ENCODE results near the gene CMPK1.

Gene CMPK1

GRCh38 chr1:47402591-47402990 lies 69.0 kb downstream of the CMPK1 start:
- POLR2A ChIA-PET (ENCODE audit: low non-redundant PET): no interaction called here
- H3K27ac ChIP-seq: no peak overlapping the region
- TF ChIP-seq, protein P1, sequence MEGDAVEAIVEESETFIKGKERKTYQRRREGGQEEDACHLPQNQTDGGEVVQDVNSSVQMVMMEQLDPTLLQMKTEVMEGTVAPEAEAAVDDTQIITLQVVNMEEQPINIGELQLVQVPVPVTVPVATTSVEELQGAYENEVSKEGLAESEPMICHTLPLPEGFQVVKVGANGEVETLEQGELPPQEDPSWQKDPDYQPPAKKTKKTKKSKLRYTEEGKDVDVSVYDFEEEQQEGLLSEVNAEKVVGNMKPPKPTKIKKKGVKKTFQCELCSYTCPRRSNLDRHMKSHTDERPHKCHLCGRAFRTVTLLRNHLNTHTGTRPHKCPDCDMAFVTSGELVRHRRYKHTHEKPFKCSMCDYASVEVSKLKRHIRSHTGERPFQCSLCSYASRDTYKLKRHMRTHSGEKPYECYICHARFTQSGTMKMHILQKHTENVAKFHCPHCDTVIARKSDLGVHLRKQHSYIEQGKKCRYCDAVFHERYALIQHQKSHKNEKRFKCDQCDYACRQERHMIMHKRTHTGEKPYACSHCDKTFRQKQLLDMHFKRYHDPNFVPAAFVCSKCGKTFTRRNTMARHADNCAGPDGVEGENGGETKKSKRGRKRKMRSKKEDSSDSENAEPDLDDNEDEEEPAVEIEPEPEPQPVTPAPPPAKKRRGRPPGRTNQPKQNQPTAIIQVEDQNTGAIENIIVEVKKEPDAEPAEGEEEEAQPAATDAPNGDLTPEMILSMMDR (conservative IDR thresholded peaks at IDR 0.05; ENCODE audit: low read depth): no peak
- CTCF ChIA-PET: interaction anchor here (0.7 kb wide), 1 partner anchor 14 kb away, joined by 4 read pairs; no protein-coding TSS in a partner anchor
- DNase-seq (ENCODE audit: low spot score): no peak

- POLR2A ChIA-PET (ENCODE audit: low non-redundant PET): no interaction called here
- H3K27ac ChIP-seq: no peak overlapping the region
- no peak for DNase-seq (ENCODE audit: low spot score)
- TF ChIP-seq, protein P1 (conservative IDR thresholded peaks at IDR 0.05; ENCODE audit: low read depth): no peak
- CTCF ChIA-PET: interaction anchor here (0.7 kb wide), 1 partner anchor 15 kb away, joined by 4 read pairs; no protein-coding TSS in a partner anchor
Observed at GRCh38 chr1:47403321-47403910, 69.8 kb downstream of the CMPK1 start.

GRCh38 chr1:47405697-47406096 lies 72.1 kb downstream of the CMPK1 start:
- ChIA-PET CTCF (no interaction called here), POLR2A (ENCODE audit: low non-redundant PET) (no interaction called here)
- H3K27ac ChIP-seq: no peak overlapping the region
- TF ChIP-seq, protein P1 (conservative IDR thresholded peaks at IDR 0.05; ENCODE audit: low read depth): no peak
- DNase-seq (ENCODE audit: low spot score): no peak

DNA sequence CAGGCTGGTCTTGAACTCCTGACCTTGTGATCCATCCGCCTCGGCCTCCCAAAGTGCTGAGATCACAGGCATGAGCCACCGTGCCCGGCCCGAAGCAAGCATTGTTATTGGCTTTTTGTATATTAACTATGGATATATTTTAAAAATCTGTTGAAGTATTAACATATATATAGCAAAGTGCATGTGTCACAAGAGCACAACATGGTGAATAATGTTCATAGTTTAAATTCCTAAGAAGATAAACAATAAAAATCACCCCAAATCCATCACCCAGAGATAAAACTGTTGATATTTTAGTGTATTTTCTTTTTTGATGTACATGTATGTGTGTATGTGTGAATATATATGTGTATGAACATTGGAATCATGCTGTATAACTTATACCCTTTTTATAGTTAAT lies 73.4 kb downstream of the CMPK1 start:
- TF ChIP-seq, protein P1 (conservative IDR thresholded peaks at IDR 0.05; ENCODE audit: low read depth): no peak
- no peak overlapping the region for H3K27ac ChIP-seq
- CTCF ChIA-PET: no interaction called here
- POLR2A ChIA-PET (ENCODE audit: low non-redundant PET): no interaction called here
- DNase-seq (ENCODE audit: low spot score): no peak

DNA sequence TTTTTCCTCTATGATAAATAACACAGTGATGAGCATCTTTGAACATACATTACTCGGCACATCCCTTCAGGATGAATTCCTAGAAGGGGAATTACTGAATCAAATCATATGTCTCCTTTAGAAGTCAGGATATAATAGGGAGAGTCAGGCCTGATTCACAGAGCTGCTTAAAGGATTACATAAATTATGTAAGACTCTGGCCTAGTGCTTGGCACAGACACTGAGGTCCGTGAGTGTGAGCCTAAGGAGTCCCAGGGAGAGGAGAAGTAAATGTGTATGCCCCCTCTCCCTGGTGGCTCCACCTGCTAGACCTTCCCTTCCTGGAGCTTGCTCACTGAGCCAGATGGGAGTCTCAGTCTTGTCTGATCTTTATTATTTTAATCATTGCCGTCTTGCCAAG lies 73.9 kb downstream of the CMPK1 start:
- TF ChIP-seq, protein P1 (conservative IDR thresholded peaks at IDR 0.05; ENCODE audit: low read depth): no peak
- no peak for DNase-seq (ENCODE audit: low spot score)
- CTCF ChIA-PET: no interaction called here
- no peak overlapping the region for H3K27ac ChIP-seq
- POLR2A ChIA-PET (ENCODE audit: low non-redundant PET): interaction anchor here (0.6 kb wide), 1 partner anchor 13 kb away, joined by 6 read pairs; no protein-coding TSS in a partner anchor

GRCh38 chr1:47409311-47410067 lies 75.9 kb downstream of the CMPK1 start:
- DNase-seq (ENCODE audit: low spot score): peak; percentile 84

More at GRCh38 chr1:47409311-47410067, 75.9 kb downstream of the CMPK1 start:
- TF ChIP-seq, protein P1 (conservative IDR thresholded peaks at IDR 0.05; ENCODE audit: low read depth): no peak
- no peak overlapping the region for H3K27ac ChIP-seq
- ChIA-PET POLR2A (ENCODE audit: low non-redundant PET) (no interaction called here), CTCF (interaction anchor here (0.7 to 1.6 kb wide), 3 partner anchors 21 to 301 kb away, joined by 3 to 8 read pairs (median 4); no protein-coding TSS in a partner anchor)
